OCI-LY1 (cell line): ENCODE data around the gene ALG3.

Experiments
- H2AFZ ChIP-seq: fragments of 200-600 bp; sonication (generic), shearing (Covaris generic); 2 replicates; pipeline ENCODE4 v1.6.0; 2014; ENCODE audit warnings: antibody characterized with exemption, mild to moderate bottlenecking, low read length
- H3F3A ChIP-seq: fragments of 200-600 bp; sonication (generic), shearing (Covaris generic); 2 replicates; pipeline ENCODE4 v1.6.0; 2014; ENCODE audit warnings: mild to moderate bottlenecking, antibody characterized with exemption, low read length, moderate library complexity; ENCODE audit not compliant: insufficient read depth
- H3K27ac ChIP-seq: fragments of 200-600 bp; sonication (generic); 2 replicates; pipeline ENCODE4 v1.5.1; 2014; ENCODE audit warnings: low read length, mixed run types, mild to moderate bottlenecking, low read depth; ENCODE audit not compliant: poor library complexity, severe bottlenecking
- H3K27me3 ChIP-seq: fragments of 200-600 bp; sonication (generic); 2 replicates; pipeline ENCODE4 v1.6.0; 2014; ENCODE audit warnings: antibody characterized with exemption, mild to moderate bottlenecking, low read length, moderate library complexity; ENCODE audit not compliant: insufficient read depth
- H3K36me3 ChIP-seq: fragments of 200-600 bp; sonication (generic); 2 replicates; pipeline ENCODE4 v1.6.1; 2014; ENCODE audit warnings: mild to moderate bottlenecking, antibody characterized with exemption, low read length, moderate library complexity, mixed read lengths; ENCODE audit not compliant: insufficient read depth
- H3K4me1 ChIP-seq: fragments of 200-600 bp; sonication (generic); 2 replicates; pipeline ENCODE4 v1.5.1; 2014; ENCODE audit warnings: mild to moderate bottlenecking, low read length, moderate library complexity; ENCODE audit not compliant: insufficient read depth, severe bottlenecking
- H3K4me2 ChIP-seq: fragments of 200-600 bp; sonication (generic), shearing (Covaris generic); 2 replicates; pipeline ENCODE4 v1.6.1; 2014; ENCODE audit warnings: low read length
- H3K4me3 ChIP-seq: fragments of 200-600 bp; sonication (generic); 2 replicates; pipeline ENCODE4 v1.5.1; 2014; ENCODE audit warnings: low read length, low read depth, mild to moderate bottlenecking, mixed read lengths; ENCODE audit not compliant: poor library complexity, severe bottlenecking
- H3K79me2 ChIP-seq: fragments of 200-600 bp; shearing (Covaris generic); 2 replicates; pipeline ENCODE4 v1.6.1; 2016; ENCODE audit warnings: mixed run types, low read length, mixed read lengths; ENCODE audit not compliant: insufficient read depth
- H3K9ac ChIP-seq: fragments of 200-600 bp; sonication (generic), shearing (Covaris generic); 2 replicates; pipeline ENCODE4 v1.6.1; 2014; ENCODE audit warnings: mild to moderate bottlenecking, low read length, mixed read lengths
- H3K9me2 ChIP-seq: fragments of 200-600 bp; sonication (generic), shearing (Covaris generic); 2 replicates; pipeline ENCODE4 v1.6.1; 2014; ENCODE audit warnings: low read depth, mild to moderate bottlenecking, low read length, mixed read lengths
- H3K9me3 ChIP-seq: fragments of 200-600 bp; shearing (Covaris generic); 2 replicates; pipeline ENCODE4 v1.6.1; 2014; ENCODE audit warnings: low read length, mixed read lengths
- H4K20me1 ChIP-seq: fragments of 200-600 bp; sonication (generic), shearing (Covaris generic); 2 replicates; pipeline ENCODE4 v1.6.0; 2016; ENCODE audit warnings: mild to moderate bottlenecking, low read length; ENCODE audit not compliant: insufficient read depth
- CTCF ChIP-seq: fragments of 200-600 bp; sonication (generic), shearing (Covaris generic); IDR thresholded peaks from 2 replicates; pipeline ENCODE4 v1.5.1; 2017; ENCODE audit warnings: mild to moderate bottlenecking, antibody characterized with exemption, low read length, moderate library complexity, mixed read lengths
- EZH2 ChIP-seq: fragments of 200-600 bp; sonication (generic), shearing (Covaris generic); IDR thresholded peaks from 2 replicates; pipeline ENCODE4 v1.8.0; 2017; ENCODE audit warnings: borderline replicate concordance, mixed run types, mild to moderate bottlenecking, antibody characterized with exemption, low read length, moderate library complexity, mixed read lengths

Gene ALG3

GRCh38 chr3:184239221-184239620, 9.5 kb downstream of the ALG3 start:
- no peak overlapping the region for H3K27ac ChIP-seq
- no peaks in the 10 kb centered on the region for H3K9me2 ChIP-seq
- H3K36me3 ChIP-seq: peaks cover 23% of the 10 kb centered on the region
- no peak overlapping the region for H3K4me3 ChIP-seq
- no peaks in the 10 kb centered on the region for H4K20me1 ChIP-seq
- no peaks in the 10 kb centered on the region for H3K27me3 ChIP-seq
- H2AFZ ChIP-seq: no peak overlapping the region
- no peak overlapping the region for H3K4me2 ChIP-seq
- H3K79me2 ChIP-seq: no peaks in the 10 kb centered on the region
- no peaks in the 10 kb centered on the region for H3K4me1 ChIP-seq
- TF ChIP-seq EZH2 (no peak), CTCF (no peak)
- H3F3A ChIP-seq: no peaks in the 10 kb centered on the region
- H3K9me3 ChIP-seq: no peaks in the 10 kb centered on the region
- H3K9ac ChIP-seq: no peak overlapping the region

- H3K4me3 ChIP-seq: no peak overlapping the region
- H3K9ac ChIP-seq: no peak overlapping the region
- no peaks in the 10 kb centered on the region for H3K79me2 ChIP-seq
- H3K9me2 ChIP-seq: no peaks in the 10 kb centered on the region
- TF ChIP-seq EZH2 (no peak), CTCF (no peak)
- H3K27me3 ChIP-seq: 0 out of 2 replicates have a peak, but pooled peaks cover under 1% of the 10 kb centered on the region
- H3K4me1 ChIP-seq: no peaks in the 10 kb centered on the region
- no peak overlapping the region for H3K27ac ChIP-seq
- H2AFZ ChIP-seq: no peak overlapping the region
- no peaks in the 10 kb centered on the region for H3K9me3 ChIP-seq
- H4K20me1 ChIP-seq: no peaks in the 10 kb centered on the region
- peaks cover 14% of the 10 kb centered on the region for H3K36me3 ChIP-seq
- H3F3A ChIP-seq: no peaks in the 10 kb centered on the region
- H3K4me2 ChIP-seq: no peak overlapping the region
Observed at GRCh38 chr3:184238246-184238818, 10.4 kb downstream of the ALG3 start.

- H3F3A ChIP-seq: no peaks in the 10 kb centered on the region
- H3K9ac ChIP-seq: no peak overlapping the region
- H3K27ac ChIP-seq: no peak overlapping the region
- H3K9me2 ChIP-seq: no peaks in the 10 kb centered on the region
- TF ChIP-seq EZH2: no peak
- TF ChIP-seq CTCF: no peak
- no peak overlapping the region for H2AFZ ChIP-seq
- H3K9me3 ChIP-seq: no peaks in the 10 kb centered on the region
- peaks cover 6% of the 10 kb centered on the region for H3K27me3 ChIP-seq
- no peaks in the 10 kb centered on the region for H4K20me1 ChIP-seq
- no peaks in the 10 kb centered on the region for H3K4me1 ChIP-seq
- no peak overlapping the region for H3K4me3 ChIP-seq
- peaks cover 9% of the 10 kb centered on the region for H3K36me3 ChIP-seq
- H3K4me2 ChIP-seq: no peak overlapping the region
- no peaks in the 10 kb centered on the region for H3K79me2 ChIP-seq
Observed at GRCh38 chr3:184237807-184238206, 11.0 kb downstream of the ALG3 start.
